Panc1 (cell line): Measurements from ENCODE around the gene WDR6. TPM values are rescaled to one million over a fixed set of nuclear protein-coding genes. Genes with fewer than 3 reads are reported as not detected.

ENCODE experiments used
- ATAC-seq: fragments of 200-7000 bp; cut with Tn5 transposase; 2 replicates; pipeline ENCODE4 v1.9.1; 2020; ENCODE audit warnings: mild to moderate bottlenecking, moderate library complexity
- BruUV-seq: library from RNA; stranded (reverse); fragments of 400-500 nt; replicated peaks from 2 replicates; lab custom pipeline; 2021; lab: Mats Ljungman, UMichigan
- CTCF ChIA-PET: fragments of 300-600 bp; sonication (Branson Sonifier 250); formaldehyde crosslinking; loops from one replicate; lab custom pipeline; 2022; ENCODE audit warnings: antibody characterized with exemption; lab: Charles Lee
- POLR2A ChIA-PET: fragments of 300-600 bp; sonication (Branson Sonifier 250); formaldehyde crosslinking; loops from one replicate; lab custom pipeline; 2022; ENCODE audit warnings: antibody characterized with exemption; lab: Charles Lee
- DNase-seq: peaks from one replicate; pipeline ENCODE4 v3.0.0-alpha.2; 2010; ENCODE audit warnings: low read depth, low spot score
- H3K27ac ChIP-seq: 2 replicates; pipeline ENCODE4 v1.5.1; 2011; ENCODE audit warnings: mild to moderate bottlenecking, low read length, inconsistent platforms
- H3K27me3 ChIP-seq: fragments of 200-500 bp; sonication (Bioruptor generic); 2 replicates; pipeline ENCODE4 v1.6.0; 2014; ENCODE audit warnings: low read length, inconsistent platforms; ENCODE audit not compliant: control insufficient read depth, insufficient read depth
- H3K36me3 ChIP-seq: fragments of 200-500 bp; sonication (Bioruptor generic); 2 replicates; pipeline ENCODE4 v1.5.1; 2014; ENCODE audit warnings: inconsistent platforms, mild to moderate bottlenecking, low read length, moderate library complexity; ENCODE audit not compliant: control insufficient read depth, insufficient read depth
- H3K4me1 ChIP-seq: 2 replicates; pipeline ENCODE4 v1.5.1; 2011; ENCODE audit warnings: inconsistent platforms, mild to moderate bottlenecking, low read length, moderate library complexity; ENCODE audit not compliant: control insufficient read depth, insufficient read depth
- H3K4me3 ChIP-seq, 2 experiments: 2 replicates each; pipeline ENCODE4 v1.5.1; 2011 to 2012; ENCODE audit warnings: low read depth in 2 of 2, low read length in 2 of 2, mild to moderate bottlenecking in 2 of 2, inconsistent platforms in 1 of 2, moderate library complexity in 1 of 2
- H3K9me3 ChIP-seq: fragments of 200-500 bp; sonication (Bioruptor generic); 2 replicates; pipeline ENCODE4 v1.5.1; 2014; ENCODE audit warnings: low read depth, mild to moderate bottlenecking, inconsistent platforms, low read length, moderate library complexity; ENCODE audit not compliant: control insufficient read depth, insufficient read depth
- POLR2AphosphoS5 ChIP-seq: IDR thresholded peaks from 2 replicates; pipeline ENCODE4 v1.6.1; 2012; ENCODE audit warnings: mild to moderate bottlenecking, low read depth, low read length, moderate library complexity
- SIN3A ChIP-seq: IDR thresholded peaks from 2 replicates; pipeline ENCODE4 v1.6.1; 2012; ENCODE audit warnings: low read depth, mild to moderate bottlenecking, low read length, moderate library complexity, borderline replicate concordance; ENCODE audit not compliant: insufficient read depth
- TCF7L2 ChIP-seq: IDR thresholded peaks from 2 replicates; pipeline ENCODE4 v1.6.1; 2011; ENCODE audit warnings: mild to moderate bottlenecking, low read depth, low read length, inconsistent platforms
- in situ Hi-C: cut with HindIII; loops from 2 replicates; pipeline ENCODE4 v1.10.0; 2016; ENCODE audit warnings: low sequenced_read_pairs, low pct_unique_long_range_greater_than_20kb
- intact Hi-C: fragments of 100-400 bp; cut with micrococcal nuclease; formaldehyde crosslinking; loops from one replicate; pipeline ENCODE4 v1.10.0; 2022; ENCODE audit not compliant: unreplicated experiment
- total RNA-seq: library from RNA; stranded (reverse); gene quantifications from one replicate; pipeline ENCODE4 v1.2.1, GENCODE V29; 2021; ENCODE audit not compliant: unreplicated experiment
- TF ChIP-seq, protein P1 (sequence below): fragments of 450-650 bp; IDR thresholded peaks from 2 replicates; pipeline ENCODE4 v1.5.1; 2017; ENCODE audit warnings: mild to moderate bottlenecking
- TF ChIP-seq, protein P2 (sequence below), 2 experiments: IDR thresholded peaks; 2 replicates each; pipeline ENCODE4 v1.6.1; 2011 to 2012; ENCODE audit warnings: low read depth in 2 of 2, control low read depth in 1 of 2, low read length in 1 of 2, mild to moderate bottlenecking in 1 of 2, moderate library complexity in 1 of 2; ENCODE audit not compliant: insufficient read depth in 1 of 2

WDR6 gene
- total RNA-seq, 1 experiment from 2014 or later, result 142 TPM

DNA sequence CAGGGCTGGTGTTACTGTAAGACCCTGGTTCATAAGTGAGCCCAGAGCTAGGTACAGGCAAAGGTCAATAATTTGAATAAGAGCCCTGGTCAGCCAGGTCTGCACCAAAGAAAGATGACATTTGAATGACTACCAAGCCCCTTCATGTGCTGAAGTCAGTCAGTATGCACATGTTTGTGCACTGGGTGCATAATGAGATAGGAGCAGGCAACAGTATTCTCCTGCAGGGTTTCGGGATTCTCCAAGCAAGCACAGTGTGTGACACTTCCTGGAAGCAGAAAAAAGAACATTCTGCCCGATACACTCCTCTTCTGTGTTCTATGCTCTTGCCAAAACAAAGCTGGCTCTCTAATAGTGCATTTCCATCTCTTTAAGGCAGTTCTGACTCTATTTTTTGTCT lies 27.5 kb downstream of the WDR6 start:
- Histone ChIP-seq H3K27me3 (no peaks in the 10 kb centered on the region), H3K4me3 (no peak overlapping the region), H3K36me3 (peaks cover 16% of the 10 kb centered on the region), H3K4me1 (no peaks in the 10 kb centered on the region), H3K27ac (no peak overlapping the region), H3K9me3 (no peaks in the 10 kb centered on the region)
- TF ChIP-seq, protein P1, sequence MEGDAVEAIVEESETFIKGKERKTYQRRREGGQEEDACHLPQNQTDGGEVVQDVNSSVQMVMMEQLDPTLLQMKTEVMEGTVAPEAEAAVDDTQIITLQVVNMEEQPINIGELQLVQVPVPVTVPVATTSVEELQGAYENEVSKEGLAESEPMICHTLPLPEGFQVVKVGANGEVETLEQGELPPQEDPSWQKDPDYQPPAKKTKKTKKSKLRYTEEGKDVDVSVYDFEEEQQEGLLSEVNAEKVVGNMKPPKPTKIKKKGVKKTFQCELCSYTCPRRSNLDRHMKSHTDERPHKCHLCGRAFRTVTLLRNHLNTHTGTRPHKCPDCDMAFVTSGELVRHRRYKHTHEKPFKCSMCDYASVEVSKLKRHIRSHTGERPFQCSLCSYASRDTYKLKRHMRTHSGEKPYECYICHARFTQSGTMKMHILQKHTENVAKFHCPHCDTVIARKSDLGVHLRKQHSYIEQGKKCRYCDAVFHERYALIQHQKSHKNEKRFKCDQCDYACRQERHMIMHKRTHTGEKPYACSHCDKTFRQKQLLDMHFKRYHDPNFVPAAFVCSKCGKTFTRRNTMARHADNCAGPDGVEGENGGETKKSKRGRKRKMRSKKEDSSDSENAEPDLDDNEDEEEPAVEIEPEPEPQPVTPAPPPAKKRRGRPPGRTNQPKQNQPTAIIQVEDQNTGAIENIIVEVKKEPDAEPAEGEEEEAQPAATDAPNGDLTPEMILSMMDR, result no peak
- TF ChIP-seq POLR2AphosphoS5 (no peak), TCF7L2 (no peak), SIN3A (no peak)
- TF ChIP-seq, protein P2, sequence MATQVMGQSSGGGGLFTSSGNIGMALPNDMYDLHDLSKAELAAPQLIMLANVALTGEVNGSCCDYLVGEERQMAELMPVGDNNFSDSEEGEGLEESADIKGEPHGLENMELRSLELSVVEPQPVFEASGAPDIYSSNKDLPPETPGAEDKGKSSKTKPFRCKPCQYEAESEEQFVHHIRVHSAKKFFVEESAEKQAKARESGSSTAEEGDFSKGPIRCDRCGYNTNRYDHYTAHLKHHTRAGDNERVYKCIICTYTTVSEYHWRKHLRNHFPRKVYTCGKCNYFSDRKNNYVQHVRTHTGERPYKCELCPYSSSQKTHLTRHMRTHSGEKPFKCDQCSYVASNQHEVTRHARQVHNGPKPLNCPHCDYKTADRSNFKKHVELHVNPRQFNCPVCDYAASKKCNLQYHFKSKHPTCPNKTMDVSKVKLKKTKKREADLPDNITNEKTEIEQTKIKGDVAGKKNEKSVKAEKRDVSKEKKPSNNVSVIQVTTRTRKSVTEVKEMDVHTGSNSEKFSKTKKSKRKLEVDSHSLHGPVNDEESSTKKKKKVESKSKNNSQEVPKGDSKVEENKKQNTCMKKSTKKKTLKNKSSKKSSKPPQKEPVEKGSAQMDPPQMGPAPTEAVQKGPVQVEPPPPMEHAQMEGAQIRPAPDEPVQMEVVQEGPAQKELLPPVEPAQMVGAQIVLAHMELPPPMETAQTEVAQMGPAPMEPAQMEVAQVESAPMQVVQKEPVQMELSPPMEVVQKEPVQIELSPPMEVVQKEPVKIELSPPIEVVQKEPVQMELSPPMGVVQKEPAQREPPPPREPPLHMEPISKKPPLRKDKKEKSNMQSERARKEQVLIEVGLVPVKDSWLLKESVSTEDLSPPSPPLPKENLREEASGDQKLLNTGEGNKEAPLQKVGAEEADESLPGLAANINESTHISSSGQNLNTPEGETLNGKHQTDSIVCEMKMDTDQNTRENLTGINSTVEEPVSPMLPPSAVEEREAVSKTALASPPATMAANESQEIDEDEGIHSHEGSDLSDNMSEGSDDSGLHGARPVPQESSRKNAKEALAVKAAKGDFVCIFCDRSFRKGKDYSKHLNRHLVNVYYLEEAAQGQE (IDR thresholded peaks at IDR 0.05; ENCODE audit: insufficient read depth in 1 of 2, low read depth in 2 of 2, low read length in 1 of 2), result no peak
- ChIA-PET CTCF (no interaction called here), POLR2A (interaction anchor here (0.6 kb wide), 1 partner anchor 1304 kb away, joined by 6 read pairs; no protein-coding TSS in a partner anchor)
- DNase-seq (no peak), ATAC-seq (no peak)
- no TSS peak for BruUV-seq
- intact Hi-C loops (no loop called here), in situ Hi-C loops (no loop called here)

DNA sequence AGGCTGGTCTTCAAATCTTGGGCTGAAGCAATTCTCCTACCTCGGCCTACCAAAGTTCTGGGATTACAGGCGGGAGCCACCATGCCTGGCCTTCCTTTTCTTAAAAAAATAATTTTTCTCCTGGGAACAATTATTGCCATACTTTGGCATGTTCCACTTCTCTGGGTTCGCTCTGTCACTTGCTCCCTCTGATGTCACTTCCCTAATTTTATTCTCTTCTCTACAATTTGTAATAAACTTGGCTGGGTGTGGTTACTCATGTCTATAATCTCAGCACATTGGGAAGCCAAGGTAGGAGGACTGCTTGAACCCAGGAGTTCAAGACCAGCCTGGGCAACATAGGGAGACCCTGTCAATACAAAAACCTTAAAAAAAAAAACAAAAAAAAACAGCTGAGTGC lies 28.1 kb downstream of the WDR6 start:
- ChIA-PET POLR2A (no interaction called here), CTCF (no interaction called here)
- no peak overlapping the region for H3K4me3 ChIP-seq
- in situ Hi-C loops, result no loop called here
- no peak for TF ChIP-seq POLR2AphosphoS5
- no peak for TF ChIP-seq SIN3A
- H3K27me3 ChIP-seq, result no peaks in the 10 kb centered on the region
- intact Hi-C loops, result no loop called here
- ATAC-seq (no peak), DNase-seq (no peak)
- no peaks in the 10 kb centered on the region for H3K4me1 ChIP-seq
- peaks cover 16% of the 10 kb centered on the region; the same call in 1 of the 2 replicates for H3K36me3 ChIP-seq
- H3K9me3 ChIP-seq, result no peaks in the 10 kb centered on the region
- H3K27ac ChIP-seq, result no peak overlapping the region
- no TSS peak for BruUV-seq

DNA sequence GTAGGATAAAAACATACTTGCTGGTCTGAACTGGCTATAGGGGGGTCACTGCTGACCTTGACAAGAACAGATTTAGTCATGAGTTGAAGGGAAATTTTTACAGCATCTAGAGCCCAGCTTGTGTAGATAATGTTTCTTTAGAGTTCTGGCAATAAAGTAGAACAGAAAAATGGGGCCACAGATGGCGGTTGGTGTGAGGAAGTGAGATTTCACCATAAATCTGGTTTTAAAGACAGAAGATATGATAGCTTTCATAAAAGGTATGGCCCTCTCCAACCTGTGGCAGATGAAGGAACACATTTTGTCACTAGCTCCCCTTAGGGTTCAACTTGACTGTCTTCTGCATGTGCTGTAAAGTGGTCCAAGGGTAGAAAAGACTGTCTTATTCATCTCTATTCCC lies 46.4 kb downstream of the WDR6 start:
- Histone ChIP-seq H3K27ac (no peak overlapping the region), H3K27me3 (no peaks in the 10 kb centered on the region), H3K4me1 (no peaks in the 10 kb centered on the region), H3K36me3 (peaks cover 3% of the 10 kb centered on the region; the same call in 1 of the 2 replicates), H3K4me3 (no peak overlapping the region), H3K9me3 (no peaks in the 10 kb centered on the region)
- ChIA-PET POLR2A (no interaction called here), CTCF (no interaction called here)
- ATAC-seq (no peak), DNase-seq (no peak)
- in situ Hi-C loops, result no loop called here
- intact Hi-C loops, result no loop called here
- TSS peak; percentile 72 for BruUV-seq
- TF ChIP-seq TCF7L2 (no peak), SIN3A (no peak), POLR2AphosphoS5 (no peak)
- TF ChIP-seq, protein P2 (IDR thresholded peaks at IDR 0.05; ENCODE audit: insufficient read depth in 1 of 2, low read depth in 2 of 2, low read length in 1 of 2), result no peak
